HUDEP-2 (cell line): ENCODE data around the gene PRDM15.

ENCODE experiments used
- DNase-seq, 76 experiments: peaks; one replicate each; lab custom pipeline; 2025; ENCODE audit not compliant: unreplicated experiment in 76 of 76; lab: John Stamatoyannopoulos, UW

PRDM15 gene

GRCh38 chr21:41888749-41889376 lies 9.7 kb upstream of the PRDM15 start:
- DNase-seq = no peak

DNA sequence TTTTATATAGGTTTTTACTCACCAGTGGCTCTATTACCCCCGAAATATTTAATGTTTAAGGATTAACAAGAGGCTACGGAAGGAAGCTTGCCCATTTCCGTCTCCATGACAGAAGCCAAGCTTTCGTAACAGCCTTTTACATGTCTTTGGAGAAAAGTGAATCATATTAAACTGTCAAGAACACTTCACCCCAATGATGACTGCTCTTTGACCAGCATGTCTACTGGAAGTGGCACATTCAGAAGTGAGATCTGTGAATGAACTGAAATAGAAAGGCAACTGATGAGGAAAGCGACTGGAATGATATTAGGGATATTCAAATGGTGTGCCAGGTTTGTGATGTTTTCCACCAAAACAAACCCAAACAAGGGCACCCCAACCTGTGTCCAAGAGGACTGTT lies 8.5 kb upstream of the PRDM15 start:
- DNase-seq = no peak

DNA sequence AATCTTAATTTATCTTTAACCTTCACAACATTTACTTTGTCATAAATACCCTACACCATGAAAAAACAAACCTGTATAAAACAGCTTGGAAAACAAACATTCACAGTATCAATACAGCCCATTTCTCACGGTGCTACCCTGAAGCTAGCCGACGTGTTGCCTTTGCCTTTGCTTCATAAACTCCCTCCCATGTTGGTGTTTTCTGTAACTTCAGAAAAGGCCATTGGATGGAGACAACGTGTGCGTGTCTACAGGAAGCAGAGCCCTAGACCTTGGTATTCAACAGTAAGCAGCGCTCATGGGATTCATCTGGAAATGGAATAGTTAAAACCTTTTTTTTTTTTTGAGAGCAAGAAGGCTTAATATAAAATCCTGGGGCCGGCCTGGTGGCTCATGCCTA lies 7.2 kb upstream of the PRDM15 start:
- DNase-seq = no peak

DNA sequence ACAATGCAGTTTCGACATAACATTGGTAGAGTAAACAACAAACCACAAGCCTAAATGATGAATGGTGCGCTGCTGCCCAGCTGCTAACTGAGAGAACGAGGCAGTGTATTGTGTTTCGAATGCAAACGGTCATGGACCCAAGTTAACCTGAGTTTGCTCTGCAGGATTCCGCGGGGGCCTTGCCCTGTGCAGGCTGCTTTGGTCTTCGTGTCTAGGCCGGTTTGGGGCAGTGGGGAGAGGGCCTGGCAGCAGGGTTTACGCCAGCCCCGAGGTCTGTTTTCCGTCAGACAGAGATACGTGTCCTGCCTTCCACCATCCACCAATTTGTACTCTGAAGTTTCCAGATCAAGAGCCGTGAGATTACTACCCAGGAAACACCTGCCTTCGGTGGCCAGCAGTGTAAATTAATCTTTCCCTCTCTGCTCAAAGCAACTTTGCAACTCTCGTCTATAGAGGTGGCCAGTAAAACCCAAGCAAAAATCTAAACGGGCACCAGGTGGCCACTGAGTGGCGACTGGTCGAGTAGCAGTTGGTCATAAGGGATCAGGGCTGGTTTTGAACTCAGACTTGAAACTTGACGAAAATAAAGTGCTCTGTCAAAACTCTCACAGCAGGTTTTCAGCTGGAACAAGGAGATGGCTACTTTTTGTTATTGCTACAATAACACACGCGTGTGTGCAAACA lies 6.3 kb upstream of the PRDM15 start:
- DNase-seq = no peak

- DNase-seq = no peak
Measured at GRCh38 chr21:41884501-41885030, 5.4 kb upstream of the PRDM15 start.

DNA sequence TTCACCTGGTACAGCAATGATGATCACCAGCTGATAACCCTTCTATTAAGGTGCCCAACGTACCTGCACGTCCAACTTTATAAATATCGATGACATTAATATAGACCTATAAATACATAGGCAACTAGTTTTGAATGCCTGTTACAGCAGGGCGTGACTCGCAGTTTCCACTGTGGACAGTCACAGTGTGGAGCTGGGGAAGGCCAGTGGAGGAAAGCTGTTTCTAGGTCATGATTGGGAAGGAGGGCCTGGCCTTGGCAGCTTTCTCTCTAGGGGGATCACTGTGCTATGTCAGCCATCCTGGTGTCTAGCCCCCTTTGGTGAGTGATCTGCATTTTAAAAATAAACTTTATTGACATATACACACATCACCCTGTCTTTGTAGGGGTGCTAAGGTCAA lies 4.4 kb upstream of the PRDM15 start:
- DNase-seq = no peak

DNA sequence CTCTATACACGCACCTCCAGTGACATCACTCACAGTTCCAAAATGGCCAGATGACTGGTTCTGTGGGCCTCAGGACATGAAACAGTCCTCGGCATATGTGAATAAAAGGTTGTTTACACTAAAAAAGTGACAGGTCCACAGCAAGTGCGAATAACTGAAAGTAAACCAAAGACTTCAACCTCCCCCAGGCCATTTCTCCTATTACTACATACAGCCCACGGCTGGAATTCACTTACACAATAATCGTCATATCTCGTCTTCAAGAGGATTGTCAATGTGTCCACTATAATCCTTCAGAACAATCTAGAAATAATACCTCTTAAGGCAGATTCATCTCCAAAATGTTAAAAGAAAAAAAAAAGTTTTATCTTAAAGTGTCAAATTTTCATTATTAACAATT lies 1.9 kb upstream of the PRDM15 start:
- DNase-seq = no peak

- peak in 1 of 76 experiments; percentile 30 for DNase-seq
Measured at GRCh38 chr21:41880153-41880552, 1.0 kb upstream of the PRDM15 start.

DNA sequence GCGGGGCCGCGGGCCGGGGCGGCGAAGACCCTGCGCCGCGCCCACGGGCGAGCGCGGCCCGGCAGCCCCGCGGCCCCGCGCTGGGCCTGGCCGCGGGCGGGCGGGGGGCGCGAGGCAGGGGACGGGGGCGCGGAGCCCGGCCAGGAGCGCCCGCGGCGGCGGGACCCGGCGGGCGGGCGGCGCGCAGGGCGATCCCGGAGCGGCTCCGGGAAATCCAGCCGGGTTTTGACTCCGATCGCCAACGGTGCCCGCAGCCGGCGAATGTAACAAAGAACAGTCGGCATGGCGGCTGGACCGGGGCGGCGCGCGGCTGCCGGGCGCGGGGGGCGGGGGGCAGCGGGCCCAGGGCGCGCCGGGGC lies 334 bp downstream of the PRDM15 start:
- peak in 64 of 76 experiments; percentile 27 to 84 (median 64) for DNase-seq

- peak in 25 of 76 experiments; percentile 8 to 58 (median 24) for DNase-seq
Measured at GRCh38 chr21:41877901-41878830, 978 bp downstream of the PRDM15 start.

DNA sequence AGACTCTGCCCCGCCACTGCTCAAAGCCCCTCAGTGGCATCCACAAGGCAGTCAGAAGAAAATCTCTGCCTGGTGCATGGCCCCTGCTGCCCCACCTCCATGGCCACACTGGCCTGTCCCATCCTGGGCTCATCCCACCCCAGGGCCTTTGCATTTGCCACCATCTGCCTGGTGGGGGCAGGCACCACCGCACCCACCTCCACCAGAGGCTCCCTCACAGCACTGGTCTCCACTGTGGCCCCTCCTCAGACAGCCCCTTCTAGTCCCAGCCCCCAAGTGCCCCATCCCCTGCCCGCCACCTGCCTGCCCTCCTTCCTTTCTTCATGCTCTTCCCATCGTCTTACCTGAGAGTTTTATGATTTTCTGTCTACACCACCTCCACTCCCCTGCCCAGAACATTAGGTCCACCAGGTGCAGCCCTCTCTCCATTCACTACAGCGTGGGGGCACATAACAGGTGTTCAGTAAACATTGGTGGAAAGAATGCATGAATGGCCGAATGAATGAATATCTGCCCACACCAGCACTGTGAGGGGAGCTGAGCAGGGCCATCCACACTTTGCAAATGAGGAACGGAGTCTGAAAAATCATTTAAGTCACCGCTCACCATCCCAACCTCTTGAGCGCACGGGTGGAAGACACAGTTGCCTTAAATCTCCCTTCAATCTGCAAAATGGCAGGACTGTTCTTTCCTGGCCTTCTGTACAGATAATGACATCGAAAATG lies 2.1 kb downstream of the PRDM15 start:
- DNase-seq = no peak

DNA sequence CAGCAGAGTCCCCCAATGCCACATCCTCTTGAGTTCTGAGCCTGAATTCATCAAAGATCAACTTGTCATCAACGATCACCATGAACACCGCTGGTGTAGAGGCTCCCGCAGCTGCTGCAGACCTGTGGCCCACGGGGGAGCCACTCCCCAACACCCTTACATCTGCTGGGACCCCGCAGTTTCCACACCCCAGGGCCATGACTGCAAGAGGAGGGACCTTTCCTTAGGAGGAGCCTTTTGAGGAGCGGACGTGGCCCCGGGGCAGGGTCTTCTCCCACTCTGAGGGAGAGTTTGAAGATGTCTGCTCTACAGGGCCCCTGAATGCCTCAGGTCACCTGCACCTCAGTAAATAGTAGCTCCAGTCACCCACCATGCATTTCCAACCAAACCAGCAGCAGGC lies 2.7 kb downstream of the PRDM15 start:
- no peak for DNase-seq

- no peak for DNase-seq
Measured at GRCh38 chr21:41875086-41875485, 4.1 kb downstream of the PRDM15 start.

DNA sequence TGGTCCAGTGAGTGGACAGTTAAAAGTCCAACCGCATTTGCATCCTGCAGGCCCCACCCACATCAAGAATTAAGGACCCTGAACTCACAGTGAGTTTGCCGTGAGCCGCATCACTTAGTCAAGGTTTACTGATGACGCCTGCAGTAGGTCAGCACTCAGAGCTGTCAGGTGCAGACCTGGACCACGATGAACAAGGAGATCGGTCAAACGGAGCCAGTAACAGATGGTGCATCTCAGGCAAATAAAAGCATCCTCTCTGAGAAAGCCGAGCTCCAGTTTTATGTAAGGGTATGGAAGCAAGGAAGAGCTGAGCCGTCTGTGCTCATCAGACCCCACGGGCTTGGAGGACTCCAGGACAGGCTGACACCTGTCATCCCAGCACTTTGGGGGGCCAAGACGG lies 4.5 kb downstream of the PRDM15 start:
- no peak for DNase-seq

GRCh38 chr21:41873426-41873825 lies 5.7 kb downstream of the PRDM15 start:
- no peak for DNase-seq

GRCh38 chr21:41873005-41873404 lies 6.1 kb downstream of the PRDM15 start:
- DNase-seq = no peak

- DNase-seq = no peak
Measured at GRCh38 chr21:41871293-41872030, 7.7 kb downstream of the PRDM15 start.

GRCh38 chr21:41869771-41870170 lies 9.4 kb downstream of the PRDM15 start:
- no peak for DNase-seq

GRCh38 chr21:41868062-41868710 lies 11.0 kb downstream of the PRDM15 start:
- DNase-seq = no peak

DNA sequence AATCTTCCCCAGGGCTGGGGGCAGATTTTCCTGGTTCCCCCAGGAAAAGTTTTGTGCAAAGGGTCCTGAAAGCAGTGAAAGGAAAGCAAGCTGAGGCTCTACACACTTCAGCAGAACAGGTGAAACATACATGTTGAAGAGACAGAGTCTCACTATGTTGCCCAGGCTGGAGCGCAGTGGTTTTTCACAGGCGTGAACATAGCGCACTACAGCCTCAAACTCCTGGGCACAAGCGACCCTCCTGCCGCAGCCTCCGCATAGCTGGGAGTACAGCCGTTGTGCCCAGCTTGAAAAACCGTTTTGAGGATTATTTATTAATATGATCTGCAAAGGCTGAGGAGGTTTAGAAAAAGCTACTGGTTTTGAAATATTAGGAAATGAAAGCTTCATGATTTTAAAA lies 11.8 kb downstream of the PRDM15 start:
- no peak for DNase-seq
